ENCODE measurements around the gene DSEL. TPM values are rescaled to one million over a fixed set of nuclear protein-coding genes. Genes with fewer than 3 reads are reported as not detected.
A peak's percentile ranks its signal among the peaks of the same experiment; 100 is the strongest.

The DSEL gene
- total and polyA plus RNA-seq, 2 of the 4 experiments (the other 2 are of a cell fraction) = 16.8 to 100 TPM

DNA sequence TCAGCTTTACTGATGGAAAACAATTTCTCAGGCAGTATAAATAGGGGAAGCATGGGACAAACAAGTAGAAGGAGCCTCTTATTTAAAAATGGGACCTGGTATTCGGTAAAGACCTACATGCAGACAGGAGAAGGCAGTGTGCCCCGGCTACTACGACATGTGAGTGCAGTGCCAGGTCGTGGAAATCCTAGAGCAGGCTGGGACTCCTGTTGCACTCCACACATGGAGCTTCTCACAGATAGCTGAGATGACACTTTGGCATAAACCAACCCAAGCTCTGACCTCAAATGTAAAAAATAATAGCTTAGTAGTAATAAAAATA, 885 bp upstream of the DSEL start:
- H3K36me3 ChIP-seq (ENCODE audit: control insufficient read depth, insufficient read depth, low read length) = peaks cover 16% of the 10 kb centered on the region
- H3K4me1 ChIP-seq (ENCODE audit: control insufficient read depth, insufficient read depth, low read length) = peaks cover 10% of the 10 kb centered on the region
- no peak overlapping the region for H2AK9ac ChIP-seq (replicated peaks; ENCODE audit: low read depth, low read length, poor library complexity)
- intact Hi-C loops (cut with micrococcal nuclease) = loop anchor here (2.0 to 10.0 kb wide), 8 partner anchors 153 to 1217 kb away; no protein-coding TSS in a partner anchor
- peak overlapping the region; percentile 69 for H3K14ac ChIP-seq (replicated peaks; ENCODE audit: low read depth, low read length)
- CTCF ChIA-PET = interaction anchor here (0.5 to 0.9 kb wide), 2 partner anchors 8 to 605 kb away, joined by 3 read pairs; no protein-coding TSS in a partner anchor
- BruUV-seq (replicated peaks) = TSS peak; percentile 73
- H2BK120ac ChIP-seq (ENCODE audit: low read depth, low read length) = peak overlapping the region; percentile 71
- peak overlapping the region; percentile 86 for H3K9ac ChIP-seq (ENCODE audit: low read depth, low read length)
- H2BK15ac ChIP-seq (ENCODE audit: low read depth, low read length) = peak overlapping the region; percentile 89; the same call in 1 of the 3 replicates
- H3K18ac ChIP-seq (ENCODE audit: low read depth, low read length) = peak overlapping the region; percentile 48; the same call in 1 of the 2 replicates
- WGBS, 2 experiments (ENCODE audit: extremely low coverage in 2 of 2, insufficient read length in 1 of 2) = 0% methylated on average over 1 of the region's 4 CpGs; no CpG with 5 or more reads in 1 of the 2 experiments
- DNase-seq = peak; percentile 25
- H3K9me1 ChIP-seq (ENCODE audit: insufficient read depth, low read length) = peaks cover 10% of the 10 kb centered on the region
- POLR2A ChIA-PET (ENCODE audit: unreplicated experiment) = interaction anchor here (0.8 kb wide), 1 partner anchor 151 kb away, joined by 5 read pairs; no protein-coding TSS in a partner anchor
- H3K27ac ChIP-seq (ENCODE audit: insufficient read depth, low read length) = peak overlapping the region; percentile 91
- dilution Hi-C loops (cut with HindIII; ENCODE audit: low sequenced_read_pairs, unreplicated experiment) = no loop called here
- peak overlapping the region; percentile 41; the same call in 1 of the 2 replicates for H3K23ac ChIP-seq (ENCODE audit: low read depth, low read length)
- ATAC-seq (ENCODE audit: low read depth) = no peak
- in situ Hi-C loops (cut with MboI; ENCODE audit: low sequenced_read_pairs) = loop anchor here (5.0 to 10.0 kb wide), 4 partner anchors 155 to 1147 kb away; no protein-coding TSS in a partner anchor
- peak overlapping the region; percentile 61 for H3K4me2 ChIP-seq (ENCODE audit: low read depth, low read length)
- H4K8ac ChIP-seq (ENCODE audit: low read depth in 2 of 2, low read length in 2 of 2) = peak overlapping the region in 1 of 2 experiments; percentile 64; a peak in 2 of 4 replicates
- peaks cover 16 to 37% of the 10 kb centered on the region in 2 experiments for H3K79me1 ChIP-seq (ENCODE audit: low read depth in 1 of 2, low read length in 2 of 2)
- H4K5ac ChIP-seq (ENCODE audit: low read depth, low read length) = peak overlapping the region; percentile 24; the same call in 1 of the 2 replicates
- peaks cover 12% of the 10 kb centered on the region; the same call in 1 of the 2 replicates for H4K20me1 ChIP-seq (ENCODE audit: insufficient read depth, low read length)
- H3K27me3 ChIP-seq (ENCODE audit: control insufficient read depth, insufficient read depth, low read length) = no peaks in the 10 kb centered on the region
- peak overlapping the region; percentile 56; the same call in 1 of the 2 replicates for H2AK5ac ChIP-seq (ENCODE audit: low read depth, low read length)
- peak overlapping the region; percentile 73 for H2AFZ ChIP-seq (replicated peaks; ENCODE audit: low read length, poor library complexity)
- H4K91ac ChIP-seq (ENCODE audit: insufficient read depth, low read depth, low read length) = peak overlapping the region; percentile 34
- H3K4me3 ChIP-seq (ENCODE audit: insufficient read depth, low read depth, low read length) = peak overlapping the region; percentile 60
- no peaks in the 10 kb centered on the region for H3K9me3 ChIP-seq (ENCODE audit: control insufficient read depth, insufficient read depth, low read length)
- H2BK5ac ChIP-seq (ENCODE audit: low read depth, low read length, poor library complexity, severe bottlenecking) = peak overlapping the region; percentile 81
- H3K56ac ChIP-seq (ENCODE audit: extremely low read depth, insufficient read depth, low read length) = peak overlapping the region; percentile 72
- H3K4ac ChIP-seq (ENCODE audit: low read depth, low read length) = peak overlapping the region; percentile 83
- TF ChIP-seq CHD1 (IDR thresholded peaks at IDR 0.05; ENCODE audit: low read depth, low read length) (no peak), FOS (IDR thresholded peaks at IDR 0.05; ENCODE audit: low read depth, low read length) (no peak), MXI1 (IDR thresholded peaks at IDR 0.05; ENCODE audit: borderline replicate concordance, low read depth, low read length) (no peak), MAFK (IDR thresholded peaks at IDR 0.05; ENCODE audit: low read depth, low read length) (no peak), POLR2A (IDR thresholded peaks at IDR 0.05; ENCODE audit: low read depth, low read length) (no peak), ELK1 (IDR thresholded peaks at IDR 0.05; ENCODE audit: borderline replicate concordance, low read depth, low read length) (no peak), MAZ (IDR thresholded peaks at IDR 0.05; ENCODE audit: borderline replicate concordance, low read depth, low read length) (no peak), RCOR1 (IDR thresholded peaks at IDR 0.05; ENCODE audit: insufficient replicate concordance, low read length) (no peak), CEBPB (IDR thresholded peaks at IDR 0.05; ENCODE audit: low read depth, low read length) (no peak), USF2 (IDR thresholded peaks at IDR 0.05; ENCODE audit: low read depth, low read length) (no peak), RFX5 (IDR thresholded peaks at IDR 0.05; ENCODE audit: low read depth, low read length) (no peak), SMC3 (IDR thresholded peaks at IDR 0.05; ENCODE audit: low read depth, low read length) (no peak), BHLHE40 (IDR thresholded peaks at IDR 0.05; ENCODE audit: low read depth, low read length) (no peak), RAD21 (IDR thresholded peaks at IDR 0.05; ENCODE audit: low read length) (no peak), NFE2L2 (IDR thresholded peaks at IDR 0.05; ENCODE audit: low read depth, low read length) (no peak), CTCF (conservative IDR thresholded peaks at IDR 0.05; ENCODE audit: low read depth, low read length) (no peak)
- H2BK20ac ChIP-seq (ENCODE audit: low read depth, low read length) = 0 out of 2 replicates have a peak overlapping the region, but pooled peaks have one; percentile 66

Data from IMR-90 (cell line).